NCI-H345 treated with DMSO at 0.1 percent for 48 hours (cell line): ENCODE data around the gene HEPACAM.
"Not testable (repeated sequence)": the region's sequence is repeated elsewhere in the genome, so short reads cannot be mapped to it uniquely, and the experiment has no call there.

Source experiments
- DNase-seq: peaks from one replicate; lab custom pipeline; 2025; ENCODE audit not compliant: unreplicated experiment; lab: John Stamatoyannopoulos, UW

The HEPACAM gene

GRCh38 chr11:124935548-124936514, at the start of gene HEPACAM:
TSS of gene HEPACAM (minus strand) at chr11:124936047. CDS start at chr11:124936006, 41 bp downstream.
- no peak for DNase-seq

- no peak for DNase-seq
Observed at GRCh38 chr11:124984512-124984854, 48.6 kb upstream of the HEPACAM start.

GRCh38 chr11:124983674-124984511, 48.0 kb upstream of the HEPACAM start:
- no peak for DNase-seq

- DNase-seq, result no peak
Observed at GRCh38 chr11:124982043-124982442, 46.2 kb upstream of the HEPACAM start.

- DNase-seq, result no peak
Observed at GRCh38 chr11:124978316-124978715, 42.5 kb upstream of the HEPACAM start.

- DNase-seq, result no peak
Observed at GRCh38 chr11:124977006-124977405, 41.2 kb upstream of the HEPACAM start.

GRCh38 chr11:124976531-124976930, 40.7 kb upstream of the HEPACAM start:
- no peak for DNase-seq

GRCh38 chr11:124971810-124972209, 36.0 kb upstream of the HEPACAM start:
- no peak for DNase-seq

GRCh38 chr11:124970925-124971324, 35.1 kb upstream of the HEPACAM start:
- no peak for DNase-seq

- DNase-seq, result not testable (repeated sequence)
Observed at GRCh38 chr11:124968197-124968596, 32.4 kb upstream of the HEPACAM start.

GRCh38 chr11:124961972-124962609, 26.2 kb upstream of the HEPACAM start:
- DNase-seq, result peak; percentile 49

- DNase-seq, result no peak
Observed at GRCh38 chr11:124955035-124955434, 19.2 kb upstream of the HEPACAM start.

- no peak for DNase-seq
Observed at GRCh38 chr11:124954590-124954955, 18.7 kb upstream of the HEPACAM start.

GRCh38 chr11:124953753-124954589, 18.1 kb upstream of the HEPACAM start, which contains the start of gene CCDC15:
TSS of gene CCDC15 (plus strand) at chr11:124954202. CDS start at chr11:124954733, 531 bp downstream.
- DNase-seq, result peak; percentile 94

- no peak for DNase-seq
Observed at GRCh38 chr11:124951341-124951740, 15.5 kb upstream of the HEPACAM start.

- DNase-seq, result no peak
Observed at GRCh38 chr11:124950601-124951330, 14.9 kb upstream of the HEPACAM start.

- no peak for DNase-seq
Observed at GRCh38 chr11:124946735-124947141, 10.9 kb upstream of the HEPACAM start.

- DNase-seq, result no peak
Observed at GRCh38 chr11:124945826-124946225, 10.0 kb upstream of the HEPACAM start.

- no peak for DNase-seq
Observed at GRCh38 chr11:124944565-124944964, 8.7 kb upstream of the HEPACAM start.

- no peak for DNase-seq
Observed at GRCh38 chr11:124943741-124944140, 7.9 kb upstream of the HEPACAM start.
